NCI-H82 treated with DMSO at 0.1 percent for 48 hours (cell line): Measurements from ENCODE around the gene PTPRD.
"Not testable (repeated sequence)": the region's sequence is repeated elsewhere in the genome, so short reads cannot be mapped to it uniquely, and the experiment has no call there.

Experiments used
- DNase-seq: peaks from one replicate; lab custom pipeline; 2025; ENCODE audit not compliant: unreplicated experiment; lab: John Stamatoyannopoulos, UW

The PTPRD gene

GRCh38 chr9:9552665-9553064 is 1060.1 kb downstream of the PTPRD start:
- DNase-seq = peak; percentile 8

GRCh38 chr9:9538766-9539165 is 1074.0 kb downstream of the PTPRD start:
- no peak for DNase-seq

- DNase-seq = no peak
These were observed 1074.4 kb downstream of the PTPRD start for GRCh38 chr9:9538356-9538755.

- no peak for DNase-seq
These were observed 1076.3 kb downstream of the PTPRD start for GRCh38 chr9:9536523-9536922.

- DNase-seq = no peak
These were observed 1089.2 kb downstream of the PTPRD start for GRCh38 chr9:9523476-9524139.

GRCh38 chr9:9522406-9522805 is 1090.4 kb downstream of the PTPRD start:
- DNase-seq = no peak

- DNase-seq = no peak
These were observed 1091.6 kb downstream of the PTPRD start for GRCh38 chr9:9521033-9521779.

GRCh38 chr9:9504869-9505268 is 1107.9 kb downstream of the PTPRD start:
- no peak for DNase-seq

- DNase-seq = no peak
These were observed 1113.3 kb downstream of the PTPRD start for GRCh38 chr9:9499546-9499945.

- no peak for DNase-seq
These were observed 1114.0 kb downstream of the PTPRD start for GRCh38 chr9:9498846-9499245.

GRCh38 chr9:9498128-9498527 is 1114.7 kb downstream of the PTPRD start:
- DNase-seq = no peak

- no peak for DNase-seq
These were observed 1118.5 kb downstream of the PTPRD start for GRCh38 chr9:9494336-9494735.

GRCh38 chr9:9492506-9492905 is 1120.3 kb downstream of the PTPRD start:
- DNase-seq = no peak

GRCh38 chr9:9489183-9489582 is 1123.6 kb downstream of the PTPRD start:
- DNase-seq = no peak

GRCh38 chr9:9483175-9483574 is 1129.6 kb downstream of the PTPRD start:
- DNase-seq = no peak

- no peak for DNase-seq
These were observed 1134.1 kb downstream of the PTPRD start for GRCh38 chr9:9478741-9479140.

- DNase-seq = no peak
These were observed 1143.5 kb downstream of the PTPRD start for GRCh38 chr9:9469271-9469670.

GRCh38 chr9:9441874-9442273 is 1170.9 kb downstream of the PTPRD start:
- DNase-seq = not testable (repeated sequence)

GRCh38 chr9:9437641-9438040 is 1175.2 kb downstream of the PTPRD start:
- no peak for DNase-seq

GRCh38 chr9:9426454-9426853 is 1186.3 kb downstream of the PTPRD start:
- DNase-seq = not testable (repeated sequence)

GRCh38 chr9:9412241-9412640 is 1200.6 kb downstream of the PTPRD start:
- no peak for DNase-seq

- no peak for DNase-seq
These were observed 1202.1 kb downstream of the PTPRD start for GRCh38 chr9:9410736-9411135.

- DNase-seq = no peak
These were observed 1212.8 kb downstream of the PTPRD start for GRCh38 chr9:9399982-9400381.
